Progenitor cell of endocrine pancreas (in vitro differentiated cells): ENCODE measurements around the gene PNPO. TPM values are rescaled to one million over a fixed set of nuclear protein-coding genes. Genes with fewer than 3 reads are reported as not detected.

Experiments
- DNase-seq: peaks from one replicate; pipeline ENCODE4 v3.0.0; 2021; ENCODE audit warnings: low spot score; ENCODE audit not compliant: unreplicated experiment
- H3K27ac Mint-ChIP-seq: 2 replicates; pipeline ENCODE4 v1.8.0; 2021; ENCODE audit warnings: mild to moderate bottlenecking, moderate library complexity, mixed read lengths
- H3K27me3 Mint-ChIP-seq: 2 replicates; pipeline ENCODE4 v1.8.0; 2021; ENCODE audit warnings: mixed read lengths
- H3K36me3 Mint-ChIP-seq: 2 replicates; pipeline ENCODE4 v1.8.0; 2022; ENCODE audit warnings: mixed read lengths; ENCODE audit not compliant: insufficient read depth
- H3K4me1 Mint-ChIP-seq: 2 replicates; pipeline ENCODE4 v1.8.0; 2021; ENCODE audit warnings: low read depth, mixed read lengths
- H3K4me3 Mint-ChIP-seq: 2 replicates; pipeline ENCODE4 v1.8.0; 2021; ENCODE audit warnings: low read depth, mild to moderate bottlenecking, moderate library complexity, mixed read lengths
- H3K9me3 Mint-ChIP-seq: 2 replicates; pipeline ENCODE4 v1.8.0; 2021; ENCODE audit warnings: low read depth, mixed read lengths
- total RNA-seq: library from RNA; stranded (reverse); gene quantifications from 2 replicates; pipeline ENCODE4 v1.2.1, GENCODE V29; 2021
- TF ChIP-seq, protein P1 (sequence below): fragments of 200-600 bp; sonication (generic); IDR thresholded peaks from one replicate; pipeline ENCODE4 v1.5.0; 2021; ENCODE audit warnings: antibody characterized with exemption, mild to moderate bottlenecking; ENCODE audit not compliant: unreplicated experiment

PNPO gene
- total RNA-seq, 1 donor from 2014 or later, result 12.2 TPM

GRCh38 chr17:47902039-47902744 lies 39.2 kb upstream of the PNPO start:
- Mint-ChIP-seq H3K4me3 (no peak overlapping the region), H3K9me3 (no peaks in the 10 kb centered on the region), H3K27me3 (no peaks in the 10 kb centered on the region), H3K27ac (no peak overlapping the region), H3K36me3 (peaks cover 9% of the 10 kb centered on the region), H3K4me1 (peaks cover 11% of the 10 kb centered on the region)
- no peak for DNase-seq
- TF ChIP-seq, protein P1, sequence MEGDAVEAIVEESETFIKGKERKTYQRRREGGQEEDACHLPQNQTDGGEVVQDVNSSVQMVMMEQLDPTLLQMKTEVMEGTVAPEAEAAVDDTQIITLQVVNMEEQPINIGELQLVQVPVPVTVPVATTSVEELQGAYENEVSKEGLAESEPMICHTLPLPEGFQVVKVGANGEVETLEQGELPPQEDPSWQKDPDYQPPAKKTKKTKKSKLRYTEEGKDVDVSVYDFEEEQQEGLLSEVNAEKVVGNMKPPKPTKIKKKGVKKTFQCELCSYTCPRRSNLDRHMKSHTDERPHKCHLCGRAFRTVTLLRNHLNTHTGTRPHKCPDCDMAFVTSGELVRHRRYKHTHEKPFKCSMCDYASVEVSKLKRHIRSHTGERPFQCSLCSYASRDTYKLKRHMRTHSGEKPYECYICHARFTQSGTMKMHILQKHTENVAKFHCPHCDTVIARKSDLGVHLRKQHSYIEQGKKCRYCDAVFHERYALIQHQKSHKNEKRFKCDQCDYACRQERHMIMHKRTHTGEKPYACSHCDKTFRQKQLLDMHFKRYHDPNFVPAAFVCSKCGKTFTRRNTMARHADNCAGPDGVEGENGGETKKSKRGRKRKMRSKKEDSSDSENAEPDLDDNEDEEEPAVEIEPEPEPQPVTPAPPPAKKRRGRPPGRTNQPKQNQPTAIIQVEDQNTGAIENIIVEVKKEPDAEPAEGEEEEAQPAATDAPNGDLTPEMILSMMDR, result no peak

DNA sequence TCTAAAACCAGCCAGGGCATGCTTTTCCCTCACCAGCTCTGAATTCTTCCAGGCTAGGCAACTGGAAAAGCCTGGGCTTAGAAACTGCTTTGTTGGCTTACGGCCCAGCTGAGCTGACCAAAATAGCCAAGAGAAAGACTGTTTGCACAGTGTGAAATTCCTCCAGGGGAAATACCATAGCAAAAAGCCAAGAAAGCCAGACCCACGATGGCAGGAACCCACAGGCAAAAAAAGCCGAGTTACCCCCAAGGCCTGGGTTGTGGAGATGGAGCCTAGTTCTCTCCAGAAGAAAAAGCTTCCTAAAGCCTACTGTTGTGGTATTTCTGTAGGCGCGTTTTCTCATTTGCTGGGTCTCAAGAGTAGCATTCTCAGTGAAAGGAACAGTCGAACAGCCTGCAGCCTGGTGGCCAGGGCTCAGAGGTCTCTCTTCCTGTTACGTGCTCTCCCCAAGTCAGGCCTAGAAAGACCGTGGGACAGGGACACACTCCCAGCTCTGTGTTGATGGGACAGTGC lies 36.1 kb upstream of the PNPO start:
- H3K9me3 Mint-ChIP-seq, result no peaks in the 10 kb centered on the region
- H3K27me3 Mint-ChIP-seq, result no peaks in the 10 kb centered on the region
- TF ChIP-seq, protein P1, result no peak
- peaks cover 7% of the 10 kb centered on the region for H3K4me1 Mint-ChIP-seq
- no peak overlapping the region for H3K4me3 Mint-ChIP-seq
- H3K36me3 Mint-ChIP-seq, result peaks cover 8% of the 10 kb centered on the region
- no peak for DNase-seq
- H3K27ac Mint-ChIP-seq, result no peak overlapping the region

- TF ChIP-seq, protein P1, result no peak
- Mint-ChIP-seq H3K27ac (no peak overlapping the region), H3K36me3 (peaks cover 8% of the 10 kb centered on the region), H3K4me1 (peaks cover 7% of the 10 kb centered on the region), H3K27me3 (no peaks in the 10 kb centered on the region), H3K4me3 (no peak overlapping the region), H3K9me3 (no peaks in the 10 kb centered on the region)
- no peak for DNase-seq
Measured at GRCh38 chr17:47906443-47906842, 34.9 kb upstream of the PNPO start.

GRCh38 chr17:47907932-47908562 lies 33.3 kb upstream of the PNPO start:
- no peaks in the 10 kb centered on the region for H3K4me1 Mint-ChIP-seq
- no peaks in the 10 kb centered on the region for H3K9me3 Mint-ChIP-seq
- DNase-seq, result no peak
- no peaks in the 10 kb centered on the region for H3K27me3 Mint-ChIP-seq
- H3K36me3 Mint-ChIP-seq, result peaks cover 7% of the 10 kb centered on the region
- H3K4me3 Mint-ChIP-seq, result no peak overlapping the region
- H3K27ac Mint-ChIP-seq, result no peak overlapping the region
- TF ChIP-seq, protein P1, result no peak

DNA sequence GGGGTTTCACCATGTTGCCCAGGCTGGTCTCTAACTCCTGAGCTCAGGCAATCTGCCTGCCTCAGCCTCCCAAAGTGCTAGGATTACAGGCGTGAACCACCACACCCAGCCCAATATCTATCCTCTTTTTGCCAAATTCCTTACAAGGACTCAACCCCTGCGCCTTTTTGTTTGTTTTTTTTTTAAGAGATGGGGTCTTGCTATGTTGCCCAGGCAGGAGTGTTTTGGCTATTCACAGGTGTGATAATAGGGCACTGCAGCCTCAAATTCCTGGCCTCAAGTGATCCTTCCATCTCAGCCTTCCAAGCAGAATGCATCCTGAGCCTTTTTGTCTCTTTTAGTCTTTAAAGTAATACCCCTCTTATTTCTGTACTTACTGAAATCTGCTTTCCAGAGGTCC lies 28.3 kb upstream of the PNPO start:
- Mint-ChIP-seq H3K4me1 (no peaks in the 10 kb centered on the region), H3K27ac (no peak overlapping the region), H3K36me3 (peaks cover 7% of the 10 kb centered on the region), H3K27me3 (no peaks in the 10 kb centered on the region), H3K9me3 (no peaks in the 10 kb centered on the region), H3K4me3 (no peak overlapping the region)
- no peak for DNase-seq
- TF ChIP-seq, protein P1, result no peak
